ENCODE results near the gene MUC4.

Gene MUC4

GRCh38 chr3:195823280-195823679, 11.6 kb upstream of the MUC4 start:
- Histone ChIP-seq H3K27me3 (ENCODE audit: control insufficient read depth, low read length) (no peaks in the 10 kb centered on the region), H3K4me3 (ENCODE audit: low read length) (no peak overlapping the region), H3K27ac (ENCODE audit: low read depth, low read length) (no peak overlapping the region), H3K9me2 (replicated peaks; ENCODE audit: control insufficient read depth, low read length) (no peaks in the 10 kb centered on the region), H3K36me3 (ENCODE audit: control insufficient read depth, low read length) (no peaks in the 10 kb centered on the region), H4K20me1 (ENCODE audit: control insufficient read depth, insufficient read depth, low read depth, low read length) (no peaks in the 10 kb centered on the region), H3K9me3 (ENCODE audit: control insufficient read depth, insufficient read depth, low read length) (no peaks in the 10 kb centered on the region), H3F3A (ENCODE audit: control insufficient read depth, insufficient read depth) (no peaks in the 10 kb centered on the region), H3K4me1 (ENCODE audit: control insufficient read depth, low read length) (no peaks in the 10 kb centered on the region), H3K79me2 (ENCODE audit: control insufficient read depth, low read length) (no peaks in the 10 kb centered on the region), H3K4me2 (ENCODE audit: low read length) (no peak overlapping the region)
- TF ChIP-seq EZH2phosphoT487 (IDR thresholded peaks at IDR 0.05; ENCODE audit: borderline replicate concordance, low read length) (no peak), CTCF (IDR thresholded peaks at IDR 0.05; ENCODE audit: low read depth, low read length, poor library complexity, severe bottlenecking) (no peak)

GRCh38 chr3:195822131-195822696, 10.5 kb upstream of the MUC4 start:
- no peaks in the 10 kb centered on the region for H3K9me3 ChIP-seq (ENCODE audit: control insufficient read depth, insufficient read depth, low read length)
- H3K9me2 ChIP-seq (replicated peaks; ENCODE audit: control insufficient read depth, low read length), result no peaks in the 10 kb centered on the region
- TF ChIP-seq EZH2phosphoT487 (IDR thresholded peaks at IDR 0.05; ENCODE audit: borderline replicate concordance, low read length), result no peak
- TF ChIP-seq CTCF (IDR thresholded peaks at IDR 0.05; ENCODE audit: low read depth, low read length, poor library complexity, severe bottlenecking), result no peak
- H3K4me3 ChIP-seq (ENCODE audit: low read length), result no peak overlapping the region
- H3K4me2 ChIP-seq (ENCODE audit: low read length), result no peak overlapping the region
- no peaks in the 10 kb centered on the region for H3K4me1 ChIP-seq (ENCODE audit: control insufficient read depth, low read length)
- H4K20me1 ChIP-seq (ENCODE audit: control insufficient read depth, insufficient read depth, low read depth, low read length), result no peaks in the 10 kb centered on the region
- no peaks in the 10 kb centered on the region for H3K36me3 ChIP-seq (ENCODE audit: control insufficient read depth, low read length)
- no peaks in the 10 kb centered on the region for H3F3A ChIP-seq (ENCODE audit: control insufficient read depth, insufficient read depth)
- H3K27me3 ChIP-seq (ENCODE audit: control insufficient read depth, low read length), result no peaks in the 10 kb centered on the region
- no peak overlapping the region for H3K27ac ChIP-seq (ENCODE audit: low read depth, low read length)
- no peaks in the 10 kb centered on the region for H3K79me2 ChIP-seq (ENCODE audit: control insufficient read depth, low read length)

GRCh38 chr3:195821403-195822130, 9.8 kb upstream of the MUC4 start:
- Histone ChIP-seq H3K9me3 (ENCODE audit: control insufficient read depth, insufficient read depth, low read length) (no peaks in the 10 kb centered on the region), H3K4me1 (ENCODE audit: control insufficient read depth, low read length) (no peaks in the 10 kb centered on the region), H4K20me1 (ENCODE audit: control insufficient read depth, insufficient read depth, low read depth, low read length) (no peaks in the 10 kb centered on the region), H3K9me2 (replicated peaks; ENCODE audit: control insufficient read depth, low read length) (no peaks in the 10 kb centered on the region), H3K4me2 (ENCODE audit: low read length) (no peak overlapping the region), H3K27ac (ENCODE audit: low read depth, low read length) (no peak overlapping the region), H3K79me2 (ENCODE audit: control insufficient read depth, low read length) (no peaks in the 10 kb centered on the region), H3F3A (ENCODE audit: control insufficient read depth, insufficient read depth) (no peaks in the 10 kb centered on the region), H3K4me3 (ENCODE audit: low read length) (no peak overlapping the region), H3K36me3 (ENCODE audit: control insufficient read depth, low read length) (no peaks in the 10 kb centered on the region), H3K27me3 (ENCODE audit: control insufficient read depth, low read length) (no peaks in the 10 kb centered on the region)
- TF ChIP-seq EZH2phosphoT487 (IDR thresholded peaks at IDR 0.05; ENCODE audit: borderline replicate concordance, low read length), result no peak
- TF ChIP-seq CTCF (IDR thresholded peaks at IDR 0.05; ENCODE audit: low read depth, low read length, poor library complexity, severe bottlenecking), result no peak
